Measurements from ENCODE around the gene BCL2L11.

DNA sequence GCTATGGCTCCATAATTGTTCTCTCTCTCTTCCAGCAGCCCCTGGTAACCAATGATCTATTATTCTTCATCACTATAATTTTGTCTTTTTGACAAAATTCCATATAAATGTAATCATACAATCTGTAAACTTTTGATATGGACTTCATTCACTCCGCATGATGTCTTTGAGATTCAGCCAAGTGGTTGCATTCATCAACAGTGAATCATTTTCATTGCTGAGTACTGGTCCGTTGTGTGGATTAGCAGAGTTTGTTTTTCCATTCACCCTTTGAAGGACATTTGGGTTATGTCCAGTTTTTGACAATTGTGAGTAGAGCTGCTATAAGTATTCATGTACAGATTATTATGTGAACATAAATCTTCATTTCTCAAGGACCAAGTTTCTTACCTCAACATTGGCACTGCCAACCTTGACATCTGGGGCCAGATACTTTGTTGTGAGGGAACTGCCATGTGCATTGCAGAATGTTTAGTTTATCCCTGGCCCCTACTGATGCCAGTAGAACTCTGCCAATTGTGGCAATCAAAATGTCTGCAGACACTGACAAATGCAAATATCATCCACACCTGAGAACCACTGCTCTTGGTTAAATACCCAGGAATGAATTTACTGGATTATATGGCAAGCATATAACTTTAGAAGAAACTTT is 48.4 kb upstream of the BCL2L11 start:
- TF ChIP-seq, protein P1, sequence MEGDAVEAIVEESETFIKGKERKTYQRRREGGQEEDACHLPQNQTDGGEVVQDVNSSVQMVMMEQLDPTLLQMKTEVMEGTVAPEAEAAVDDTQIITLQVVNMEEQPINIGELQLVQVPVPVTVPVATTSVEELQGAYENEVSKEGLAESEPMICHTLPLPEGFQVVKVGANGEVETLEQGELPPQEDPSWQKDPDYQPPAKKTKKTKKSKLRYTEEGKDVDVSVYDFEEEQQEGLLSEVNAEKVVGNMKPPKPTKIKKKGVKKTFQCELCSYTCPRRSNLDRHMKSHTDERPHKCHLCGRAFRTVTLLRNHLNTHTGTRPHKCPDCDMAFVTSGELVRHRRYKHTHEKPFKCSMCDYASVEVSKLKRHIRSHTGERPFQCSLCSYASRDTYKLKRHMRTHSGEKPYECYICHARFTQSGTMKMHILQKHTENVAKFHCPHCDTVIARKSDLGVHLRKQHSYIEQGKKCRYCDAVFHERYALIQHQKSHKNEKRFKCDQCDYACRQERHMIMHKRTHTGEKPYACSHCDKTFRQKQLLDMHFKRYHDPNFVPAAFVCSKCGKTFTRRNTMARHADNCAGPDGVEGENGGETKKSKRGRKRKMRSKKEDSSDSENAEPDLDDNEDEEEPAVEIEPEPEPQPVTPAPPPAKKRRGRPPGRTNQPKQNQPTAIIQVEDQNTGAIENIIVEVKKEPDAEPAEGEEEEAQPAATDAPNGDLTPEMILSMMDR (conservative IDR thresholded peaks at IDR 0.05; ENCODE audit: low read depth in 2 of 2): no peak
- TF ChIP-seq POLR2AphosphoS5 (IDR thresholded peaks at IDR 0.05; ENCODE audit: low read depth): no peak
- TF ChIP-seq EZH2 (IDR thresholded peaks at IDR 0.05; ENCODE audit: low read depth, unreplicated experiment): no peak
- TF ChIP-seq ZNF114 (CRISPR knock-in tag; IDR thresholded peaks at IDR 0.05): no peak
- TF ChIP-seq EZH2phosphoT487 (IDR thresholded peaks at IDR 0.05; ENCODE audit: unreplicated experiment): no peak
- no peak for TF ChIP-seq ZNF462 (CRISPR knock-in tag; IDR thresholded peaks at IDR 0.05)
- TF ChIP-seq ZNF331 (CRISPR knock-in tag; IDR thresholded peaks at IDR 0.05; ENCODE audit: low read depth): no peak
- no peak for TF ChIP-seq CREB1 (CRISPR knock-in tag; IDR thresholded peaks at IDR 0.05; ENCODE audit: low read depth)
